H7 (cell line): Measurements from ENCODE around the gene S100A16. TPM values are rescaled to one million over a fixed set of nuclear protein-coding genes. Genes with fewer than 3 reads are reported as not detected.
"Not testable (repeated sequence)": the region's sequence is repeated elsewhere in the genome, so short reads cannot be mapped to it uniquely, and the experiment has no call there.

Experiments
- DNase-seq: peaks from one replicate; pipeline ENCODE4 v3.0.0; 2012
- H3K27me3 ChIP-seq: 2 replicates; pipeline ENCODE4 v1.6.0; 2011; ENCODE audit warnings: mild to moderate bottlenecking, low read length; ENCODE audit not compliant: control insufficient read depth, insufficient read depth
- H3K36me3 ChIP-seq: replicated peaks from 2 replicates; pipeline ENCODE4 v1.5.1; 2011; ENCODE audit warnings: low read length; ENCODE audit not compliant: control insufficient read depth, insufficient read depth
- H3K4me3 ChIP-seq: 2 replicates; pipeline ENCODE4 v1.5.1; 2011; ENCODE audit warnings: low read depth, mild to moderate bottlenecking, control low read depth, low read length, moderate library complexity; ENCODE audit not compliant: insufficient read depth
- total RNA-seq: library from RNA; depleted of rRNA; stranded (reverse); fragments of >200 nt; shearing (Covaris generic); gene quantifications from 2 replicates; pipeline ENCODE4 v1.2.3, GENCODE V29; 2014; rRNA removed

Gene S100A16
- total RNA-seq, 1 experiment from 2014 or later = 89.0 TPM

DNA sequence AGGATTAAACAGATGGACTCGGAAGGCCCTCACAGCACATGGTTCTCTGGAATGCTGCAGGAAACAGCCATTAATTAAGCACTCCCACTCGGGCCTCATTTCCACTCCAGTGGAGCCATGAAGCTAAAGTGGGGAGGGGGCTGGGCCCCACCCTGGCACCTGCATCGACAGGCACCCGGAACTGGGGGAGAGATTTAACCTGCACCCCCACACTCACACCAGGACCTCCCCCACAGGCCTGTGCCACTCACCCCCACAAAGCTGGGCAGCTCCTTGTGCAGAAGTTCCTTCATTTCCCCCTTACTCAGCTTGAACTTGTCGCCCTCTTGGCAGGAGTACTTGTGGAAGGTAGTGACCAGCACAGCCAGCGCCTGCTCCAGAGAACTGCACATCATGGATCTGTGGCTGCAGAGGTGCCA lies 49.4 kb downstream of the S100A16 start:
- no peak overlapping the region for H3K4me3 ChIP-seq
- no peaks in the 10 kb centered on the region for H3K27me3 ChIP-seq
- no peak for DNase-seq

DNA sequence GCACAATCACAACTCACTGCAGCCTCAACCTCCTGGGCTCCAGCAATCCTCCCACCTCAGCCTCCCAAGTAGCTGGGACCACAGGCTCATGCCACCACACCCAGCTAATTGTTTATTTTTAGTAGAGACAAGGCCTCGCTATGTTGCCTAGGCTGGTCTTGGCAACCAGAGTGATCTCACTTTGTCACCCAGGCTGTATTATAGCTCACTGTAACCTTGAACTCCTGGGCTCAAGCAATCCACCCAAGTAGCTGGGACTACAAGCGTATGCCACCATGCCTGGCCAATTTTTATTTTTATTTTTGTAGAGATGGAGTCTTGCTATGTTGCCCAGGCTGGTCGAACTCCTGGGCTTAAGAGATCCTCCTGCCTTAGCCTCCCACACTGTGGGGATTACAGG lies 50.9 kb downstream of the S100A16 start:
- not testable (repeated sequence) for H3K4me3 ChIP-seq, DNase-seq, H3K27me3 ChIP-seq, H3K36me3 ChIP-seq

More for the DNA sequence above, 49.4 kb downstream of the S100A16 start:
- no peaks in the 10 kb centered on the region for H3K36me3 ChIP-seq

DNA sequence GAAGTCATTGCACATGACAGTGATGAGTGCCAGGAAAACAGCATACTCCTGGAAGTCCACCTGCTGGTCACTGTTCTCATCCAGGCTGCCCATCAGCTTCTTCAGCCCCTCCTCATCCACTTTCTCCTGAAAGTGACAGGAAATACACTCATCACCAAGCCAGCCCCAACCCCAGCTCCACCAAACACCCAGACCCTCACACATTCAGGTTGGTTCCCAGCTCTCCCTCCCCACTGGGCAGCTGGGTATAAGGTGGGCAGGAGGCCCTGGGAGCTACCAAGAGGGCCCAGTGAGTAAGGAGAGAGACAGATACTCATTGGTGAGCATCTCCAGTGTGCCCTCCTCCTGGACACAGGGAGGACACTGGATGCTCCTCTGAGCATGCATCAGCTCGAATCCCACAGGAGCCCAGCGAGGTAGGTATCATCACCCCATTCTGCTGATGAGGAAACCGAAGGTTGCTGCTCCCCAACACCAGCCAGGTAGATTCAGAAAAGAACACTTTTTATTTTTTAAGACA lies 51.4 kb downstream of the S100A16 start:
- Histone ChIP-seq H3K4me3 (no peak overlapping the region), H3K27me3 (no peaks in the 10 kb centered on the region), H3K36me3 (no peaks in the 10 kb centered on the region)
- no peak for DNase-seq

DNA sequence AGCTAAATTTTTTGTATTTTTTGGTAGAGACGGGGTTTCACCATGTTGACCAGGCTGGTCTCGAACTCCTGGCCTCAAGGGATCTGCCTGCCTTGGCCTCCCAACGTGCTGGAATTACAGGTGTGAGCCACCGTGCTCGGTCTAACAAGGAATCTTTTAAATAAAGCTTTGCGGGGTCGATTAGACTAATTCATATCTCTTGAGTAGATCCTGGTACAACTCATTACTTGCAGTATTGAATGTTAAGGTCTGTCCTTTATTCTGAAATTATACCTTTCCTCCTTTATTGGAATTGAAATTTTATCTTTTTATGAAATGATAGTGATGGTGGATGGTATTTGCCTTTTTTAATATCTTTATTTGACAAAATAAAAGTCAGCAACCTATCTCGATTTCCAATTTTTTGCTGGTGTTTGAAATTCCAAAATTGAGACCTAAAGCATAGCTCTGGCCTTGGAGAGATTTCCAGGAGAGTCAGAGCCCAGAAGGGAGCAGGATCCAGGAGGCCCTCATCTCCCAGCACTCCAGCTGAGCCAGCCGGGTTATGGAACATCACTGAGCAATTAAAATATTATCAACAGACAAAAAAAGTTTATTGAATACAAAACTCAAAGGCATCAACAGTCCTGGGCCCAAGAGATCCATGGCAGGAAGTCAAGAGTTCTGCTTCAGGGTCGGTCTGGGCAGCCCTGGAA lies 52.0 kb downstream of the S100A16 start:
- Histone ChIP-seq H3K36me3 (no peaks in the 10 kb centered on the region), H3K27me3 (no peaks in the 10 kb centered on the region), H3K4me3 (no peak overlapping the region)
- DNase-seq = no peak

DNA sequence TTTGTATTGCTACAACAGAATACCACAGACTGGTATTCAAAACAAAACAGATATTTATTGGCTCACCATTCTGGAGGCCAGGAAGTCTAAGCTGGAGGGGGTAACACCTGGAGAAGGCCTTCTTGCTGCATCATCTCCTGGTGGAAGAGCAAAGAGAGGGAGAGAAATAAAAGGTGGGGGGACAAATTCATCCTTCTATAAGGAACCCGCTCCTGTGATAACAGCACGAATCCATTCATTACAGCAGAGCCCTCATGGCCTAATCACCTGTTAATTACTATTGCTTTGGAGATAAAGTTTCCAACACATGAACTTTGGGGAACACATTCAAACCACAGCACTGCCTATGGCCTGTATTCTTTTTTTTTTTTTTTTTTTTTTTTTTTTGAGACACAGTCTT lies 52.7 kb downstream of the S100A16 start:
- Histone ChIP-seq H3K27me3 (no peaks in the 10 kb centered on the region), H3K36me3 (no peaks in the 10 kb centered on the region), H3K4me3 (no peak overlapping the region)
- DNase-seq = no peak

DNA sequence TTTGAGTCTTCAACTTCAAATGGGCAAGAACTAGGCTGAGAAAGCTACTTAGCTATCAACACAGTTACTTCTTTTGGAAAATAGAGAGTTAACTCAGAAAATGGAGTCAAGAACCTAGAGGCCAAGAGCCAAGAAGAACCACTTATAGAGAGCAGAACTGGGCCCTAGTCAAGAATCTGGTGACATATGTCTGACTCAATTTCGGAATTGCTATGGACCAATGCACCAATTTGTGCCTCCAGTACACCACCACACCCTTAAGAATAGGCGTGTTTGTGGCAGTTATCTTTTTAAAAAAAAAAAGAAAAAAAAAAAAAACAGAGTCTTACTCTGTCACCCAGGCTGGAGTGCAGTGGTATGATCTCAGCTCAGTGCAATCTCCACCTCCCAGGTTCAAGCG lies 55.1 kb downstream of the S100A16 start:
- Histone ChIP-seq H3K36me3 (no peaks in the 10 kb centered on the region), H3K27me3 (no peaks in the 10 kb centered on the region), H3K4me3 (no peak overlapping the region)
- no peak for DNase-seq

Other genes starting within 250 kb of the S100A16 start
- not detected in 2 replicates for gene S100A12, start 237.5 kb downstream of the S100A16 start, total RNA-seq
- not detected in 2 replicates for gene S100A8, start 222.1 kb downstream of the S100A16 start, total RNA-seq
- not detected in 2 replicates for gene S100A7A, start 196.6 kb downstream of the S100A16 start, total RNA-seq
- gene S100A7, start 152.5 kb downstream of the S100A16 start, total RNA-seq = not detected in 2 replicates
- 1.3 and 1.4 TPM in 2 replicates for gene S100A6, start 77.1 kb downstream of the S100A16 start, total RNA-seq
- not detected in 2 replicates for gene S100A5, start 72.2 kb downstream of the S100A16 start, total RNA-seq
- gene S100A4, start 67.3 kb downstream of the S100A16 start, total RNA-seq = 17.3 and 18.0 TPM in 2 replicates
- gene S100A3, start 63.9 kb downstream of the S100A16 start, total RNA-seq = 0.30 and 0.31 TPM in 2 replicates
- 0.94 TPM in 1 of 2 replicates, not detected in the other for gene S100A2, start 47.3 kb downstream of the S100A16 start, total RNA-seq
- gene S100A14, start 3.2 kb upstream of the S100A16 start, total RNA-seq = 1.8 and 2.0 TPM in 2 replicates
- gene S100A13, start 14.4 kb upstream of the S100A16 start, total RNA-seq = 80.8 and 93.2 TPM in 2 replicates
- 0.63 and 0.80 TPM in 2 replicates for gene S100A1, start 15.3 kb upstream of the S100A16 start, total RNA-seq
- gene CHTOP, start 20.9 kb upstream of the S100A16 start, total RNA-seq = 63.8 and 67.0 TPM in 2 replicates
- 48.3 and 48.5 TPM in 2 replicates for gene SNAPIN, start 45.6 kb upstream of the S100A16 start, total RNA-seq
- 624 and 716 TPM in 2 replicates for gene ILF2, start 57.9 kb upstream of the S100A16 start, total RNA-seq
- 8.7 and 10.7 TPM in 2 replicates for gene NPR1, start 65.6 kb upstream of the S100A16 start, total RNA-seq
- 58.3 and 66.6 TPM in 2 replicates for gene INTS3, start 114.9 kb upstream of the S100A16 start, total RNA-seq
- gene SLC27A3, start 162.3 kb upstream of the S100A16 start, total RNA-seq = 44.7 and 48.9 TPM in 2 replicates